Measurements from ENCODE around the gene BLMH. TPM values are rescaled to one million over a fixed set of nuclear protein-coding genes. Genes with fewer than 3 reads are reported as not detected.
A peak's percentile ranks its signal among the peaks of the same experiment; 100 is the strongest.

Gene BLMH
- polyA plus RNA-seq, 1 donor = 37.3 TPM

GRCh38 chr17:30304778-30305177, 13.0 kb upstream of the BLMH start:
- no peak for DNase-seq

DNA sequence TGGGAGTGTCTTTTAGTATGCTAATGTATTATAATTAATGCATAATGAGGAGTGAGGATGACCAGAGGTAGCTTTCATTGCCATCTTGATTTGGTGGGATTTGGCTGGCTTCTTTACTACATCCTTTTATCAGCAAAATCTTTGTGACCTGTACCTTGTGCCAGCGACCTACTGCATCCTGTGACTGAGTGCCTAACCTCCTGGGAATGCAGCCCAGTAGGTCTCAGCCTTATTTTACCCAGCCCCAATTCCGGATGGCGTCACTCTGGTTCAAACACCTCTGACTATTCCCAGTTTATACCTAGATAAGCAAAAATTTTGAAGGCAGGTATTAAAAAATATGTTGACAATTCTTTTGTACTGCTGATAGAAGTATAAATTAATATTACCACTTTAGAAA, 10.5 kb upstream of the BLMH start:
- no peak for DNase-seq

DNA sequence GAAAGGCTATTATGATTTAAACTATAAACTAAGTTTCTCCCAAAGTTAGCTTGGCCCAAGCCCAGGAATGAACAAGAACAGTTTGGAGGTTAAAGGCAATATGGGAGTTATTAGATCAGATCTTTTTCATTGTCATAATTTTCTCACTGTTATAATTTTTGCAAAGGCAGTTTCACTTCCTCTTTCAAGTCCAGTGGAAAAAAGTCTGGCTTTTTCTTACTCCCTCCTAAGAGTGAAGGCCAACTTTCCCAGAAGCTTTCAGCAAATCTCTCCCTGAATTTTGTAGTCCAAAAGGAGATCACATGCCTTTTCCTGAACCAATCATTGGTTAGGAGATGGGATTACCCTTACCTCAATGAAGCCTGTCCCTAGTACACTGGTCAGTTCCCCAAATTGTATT, 9.1 kb upstream of the BLMH start:
- DNase-seq = no peak

- no peak for DNase-seq
Measured at GRCh38 chr17:30299000-30299399, 7.3 kb upstream of the BLMH start.

- no peak for DNase-seq
Measured at GRCh38 chr17:30297715-30298114, 6.0 kb upstream of the BLMH start.

- no peak for DNase-seq
Measured at GRCh38 chr17:30296499-30297080, 4.8 kb upstream of the BLMH start.

GRCh38 chr17:30292286-30292858, 628 bp upstream of the BLMH start:
- DNase-seq = no peak

GRCh38 chr17:30290696-30291542, 825 bp downstream of the BLMH start:
- DNase-seq = peak; percentile 23

DNA sequence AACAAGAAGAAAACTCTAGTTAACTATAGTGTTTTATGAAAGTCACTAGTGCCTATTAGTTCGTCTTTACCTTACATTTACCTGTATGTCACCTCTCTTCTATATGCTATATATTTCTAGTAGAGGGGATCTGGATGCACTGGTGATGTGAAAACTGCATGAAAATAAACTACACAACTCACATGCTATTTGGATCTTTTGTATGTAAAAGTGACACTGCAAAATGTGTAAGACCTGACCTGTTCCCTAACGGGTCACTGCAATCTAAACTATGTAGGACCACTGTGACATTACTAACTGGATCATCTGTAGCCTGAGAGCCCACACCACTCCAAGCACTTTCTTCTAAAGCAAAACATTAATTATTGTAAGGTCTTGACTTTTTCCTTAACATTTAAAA, 1.7 kb downstream of the BLMH start:
- no peak for DNase-seq

- DNase-seq = no peak
Measured at GRCh38 chr17:30279156-30279555, 12.6 kb downstream of the BLMH start.

- DNase-seq = peak; percentile 12
Measured at GRCh38 chr17:30278032-30278431, 13.7 kb downstream of the BLMH start.

- no peak for DNase-seq
Measured at GRCh38 chr17:30275911-30276310, 15.8 kb downstream of the BLMH start.

DNA sequence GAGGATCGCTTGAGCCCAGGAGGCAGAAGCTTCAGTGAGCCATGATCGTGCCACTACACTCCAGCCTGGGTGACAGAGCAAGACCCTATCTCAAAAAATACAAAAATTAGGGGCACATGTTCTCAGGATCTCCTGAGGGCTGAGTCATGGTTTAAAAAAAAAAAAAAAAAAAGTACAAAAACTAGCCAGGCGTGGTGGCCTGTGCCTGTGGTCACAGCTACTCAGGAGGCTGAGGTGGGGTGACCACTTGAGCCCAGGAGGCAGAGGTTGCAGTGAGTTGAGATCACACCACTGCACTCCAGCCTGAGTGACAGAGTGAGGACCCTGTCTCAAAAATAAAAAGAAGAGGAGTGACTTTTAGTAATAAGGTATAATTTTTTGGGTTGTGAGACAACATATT, 16.9 kb downstream of the BLMH start:
- no peak for DNase-seq

GRCh38 chr17:30273373-30273772, 18.4 kb downstream of the BLMH start:
- DNase-seq = no peak

GRCh38 chr17:30271102-30271501, 20.6 kb downstream of the BLMH start:
- DNase-seq = no peak

- DNase-seq = no peak
Measured at GRCh38 chr17:30267625-30268024, 24.1 kb downstream of the BLMH start.

- no peak for DNase-seq
Measured at GRCh38 chr17:30263552-30264333, 28.0 kb downstream of the BLMH start.

DNA sequence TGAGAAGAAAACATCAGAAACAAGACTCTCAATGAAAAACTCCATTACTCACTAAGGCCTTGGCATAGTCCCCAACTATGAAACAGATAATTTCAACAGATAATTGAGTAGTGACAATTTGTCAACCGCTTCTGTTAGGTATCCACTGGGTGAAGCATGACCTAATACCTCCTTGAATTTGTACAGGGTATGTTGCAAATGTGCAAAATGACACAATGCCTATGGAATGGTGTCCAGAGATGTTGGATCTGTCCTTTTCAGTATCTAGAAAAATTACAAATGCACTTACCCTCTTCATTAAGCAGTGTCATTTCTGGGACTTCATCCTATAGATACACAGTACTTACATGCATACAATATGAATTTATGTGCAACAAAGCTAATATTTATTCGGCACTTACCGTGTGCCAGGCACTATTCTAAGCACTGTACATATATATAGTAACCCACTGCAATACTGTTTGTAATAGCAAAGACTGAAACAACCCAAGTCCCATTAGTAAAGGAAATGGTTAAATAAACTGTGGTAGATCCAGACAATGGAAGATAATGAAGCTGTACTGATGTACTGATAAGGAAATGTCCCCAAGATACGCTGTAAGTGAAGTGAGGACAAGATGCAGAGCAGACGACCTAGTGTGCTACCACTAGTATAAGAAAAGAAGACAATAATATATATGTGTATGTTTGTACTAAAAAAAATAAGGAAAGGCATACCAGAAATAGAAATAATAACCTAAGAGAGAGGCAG, 34.8 kb downstream of the BLMH start:
- DNase-seq = no peak

GRCh38 chr17:30254150-30254549, 37.6 kb downstream of the BLMH start:
- DNase-seq = no peak

DNA sequence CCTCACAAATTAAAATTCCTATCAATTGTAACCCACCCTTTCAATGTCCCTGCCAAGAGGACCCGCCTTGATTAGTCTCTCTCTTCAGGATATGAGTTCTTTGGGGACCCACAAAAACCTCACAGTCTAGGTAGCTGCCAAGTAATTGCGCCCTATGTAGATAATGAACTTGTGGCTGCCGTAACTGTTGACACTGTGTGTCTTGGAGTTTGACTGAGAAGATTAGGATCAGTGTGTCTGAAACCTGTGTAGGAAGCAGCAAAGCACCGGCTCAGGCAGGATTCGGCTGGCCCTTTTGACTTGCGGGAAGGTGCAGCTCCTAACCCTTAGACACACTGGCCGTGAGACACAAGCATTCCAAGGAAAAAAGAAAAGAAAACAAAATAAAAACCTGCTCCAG, 38.4 kb downstream of the BLMH start:
- DNase-seq = no peak

GRCh38 chr17:30251931-30252330, 39.8 kb downstream of the BLMH start:
- no peak for DNase-seq

DNA sequence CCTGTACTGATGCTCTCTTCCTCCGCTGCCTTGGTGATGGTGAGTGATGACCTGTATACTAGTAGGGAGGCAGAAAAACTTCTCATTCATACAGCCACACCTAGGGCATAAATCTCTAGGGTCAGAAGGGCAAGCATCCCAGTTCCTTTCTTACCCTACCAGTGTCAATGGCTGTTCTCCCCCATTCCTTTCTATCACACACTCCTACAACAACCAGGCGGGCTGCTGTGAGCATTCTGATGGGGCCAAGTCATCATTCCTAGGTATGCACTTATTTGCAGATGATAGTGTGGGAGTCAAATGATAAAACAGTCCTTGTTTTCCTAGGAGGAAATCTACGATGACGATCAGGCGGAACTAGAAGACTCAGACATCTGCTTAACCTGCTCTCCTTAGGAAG, 42.3 kb downstream of the BLMH start:
- no peak for DNase-seq

All from hindlimb muscle (tissue), 1 donor.